Astrocyte of the cerebellum (primary cell): ENCODE results near the gene TPO.

ENCODE experiments used
- DNase-seq: peaks from one replicate; pipeline ENCODE4 v3.0.0-alpha.2; 2011; ENCODE audit warnings: low read depth
- H3K4me3 ChIP-seq: 2 replicates; pipeline ENCODE4 v1.5.1; 2011; ENCODE audit warnings: mild to moderate bottlenecking, low read depth, low read length, moderate library complexity
- in situ Hi-C: cut with HindIII; loops from 2 replicates; pipeline ENCODE4 v1.10.0; 2017; ENCODE audit warnings: low sequenced_read_pairs
- TF ChIP-seq, protein P1 (sequence below): IDR thresholded peaks from 2 replicates; pipeline ENCODE4 v1.5.1; 2012; ENCODE audit warnings: low read length, low read depth, moderate library complexity, mild to moderate bottlenecking; ENCODE audit errors: missing control alignments

The TPO gene

DNA sequence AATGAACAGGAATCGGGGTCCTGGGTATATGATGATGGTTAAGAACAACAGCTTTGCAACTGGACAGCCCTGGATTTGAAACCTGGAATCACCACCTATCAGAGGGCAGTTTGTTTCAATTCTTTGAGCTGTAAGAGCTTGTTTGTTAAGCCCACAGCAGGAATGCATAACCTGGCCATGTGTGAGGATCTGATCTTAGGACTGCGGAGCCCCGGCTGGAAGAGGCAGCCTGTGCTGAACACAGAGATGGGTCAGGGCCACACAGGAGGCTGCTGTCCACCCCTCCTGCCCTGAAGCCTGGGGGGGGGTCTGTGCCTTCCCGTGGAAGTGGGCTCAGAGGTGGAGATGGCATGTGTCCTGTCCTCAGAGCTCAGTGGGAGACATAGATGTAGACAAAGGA, 24.3 kb downstream of the TPO start:
- DNase-seq, result no peak
- in situ Hi-C loops, result no loop called here
- no peak overlapping the region for H3K4me3 ChIP-seq
- TF ChIP-seq, protein P1, sequence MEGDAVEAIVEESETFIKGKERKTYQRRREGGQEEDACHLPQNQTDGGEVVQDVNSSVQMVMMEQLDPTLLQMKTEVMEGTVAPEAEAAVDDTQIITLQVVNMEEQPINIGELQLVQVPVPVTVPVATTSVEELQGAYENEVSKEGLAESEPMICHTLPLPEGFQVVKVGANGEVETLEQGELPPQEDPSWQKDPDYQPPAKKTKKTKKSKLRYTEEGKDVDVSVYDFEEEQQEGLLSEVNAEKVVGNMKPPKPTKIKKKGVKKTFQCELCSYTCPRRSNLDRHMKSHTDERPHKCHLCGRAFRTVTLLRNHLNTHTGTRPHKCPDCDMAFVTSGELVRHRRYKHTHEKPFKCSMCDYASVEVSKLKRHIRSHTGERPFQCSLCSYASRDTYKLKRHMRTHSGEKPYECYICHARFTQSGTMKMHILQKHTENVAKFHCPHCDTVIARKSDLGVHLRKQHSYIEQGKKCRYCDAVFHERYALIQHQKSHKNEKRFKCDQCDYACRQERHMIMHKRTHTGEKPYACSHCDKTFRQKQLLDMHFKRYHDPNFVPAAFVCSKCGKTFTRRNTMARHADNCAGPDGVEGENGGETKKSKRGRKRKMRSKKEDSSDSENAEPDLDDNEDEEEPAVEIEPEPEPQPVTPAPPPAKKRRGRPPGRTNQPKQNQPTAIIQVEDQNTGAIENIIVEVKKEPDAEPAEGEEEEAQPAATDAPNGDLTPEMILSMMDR, result no peak

DNA sequence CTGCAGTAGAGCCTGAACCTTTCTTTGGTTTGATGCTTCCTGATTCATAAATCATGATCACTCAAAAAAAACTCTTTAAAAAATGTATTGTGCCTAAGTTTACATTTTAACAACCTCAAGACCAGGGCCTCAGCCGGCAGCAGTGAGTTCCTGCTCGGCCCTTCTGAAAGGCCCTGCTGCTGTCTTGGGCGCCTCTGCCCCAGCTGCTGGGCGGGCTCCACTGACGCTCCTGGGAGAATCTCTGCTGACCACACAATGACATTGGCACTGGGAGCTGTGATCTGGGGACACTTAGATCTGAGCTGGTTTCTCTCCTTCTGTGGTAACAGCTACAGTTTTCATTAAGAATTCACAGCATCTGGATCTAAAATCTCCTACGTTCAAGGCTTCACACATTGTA, 25.7 kb downstream of the TPO start:
- in situ Hi-C loops, result no loop called here
- H3K4me3 ChIP-seq, result no peak overlapping the region
- no peak for DNase-seq
- TF ChIP-seq, protein P1, result no peak

DNA sequence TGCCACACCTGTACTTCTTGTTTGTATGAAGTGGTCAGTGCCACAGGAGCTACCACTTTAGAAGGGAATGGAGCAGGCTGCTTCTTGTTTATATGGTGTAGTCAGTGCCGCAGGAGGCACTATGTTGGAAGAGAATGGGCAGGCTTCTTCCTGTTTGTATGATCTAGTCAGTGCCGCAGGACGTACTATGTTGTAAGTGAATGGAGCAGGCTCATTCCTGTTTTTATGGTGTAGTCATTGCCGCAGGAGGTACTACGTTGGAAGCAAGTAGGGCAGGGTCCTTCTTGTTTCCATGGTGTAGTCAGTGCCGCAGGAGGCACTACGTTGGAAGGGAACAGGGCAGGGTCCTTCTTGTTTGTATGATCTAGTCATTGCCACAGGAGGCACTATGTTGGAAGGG, 27.3 kb downstream of the TPO start:
- H3K4me3 ChIP-seq, result no peak overlapping the region
- no peak for DNase-seq
- in situ Hi-C loops, result no loop called here
- TF ChIP-seq, protein P1, result no peak

- H3K4me3 ChIP-seq, result no peak overlapping the region
- TF ChIP-seq, protein P1, result no peak
- no peak for DNase-seq
- in situ Hi-C loops, result no loop called here
These were observed 33.0 kb downstream of the TPO start for GRCh38 chr2:1446301-1446700.

GRCh38 chr2:1448009-1448408, 34.7 kb downstream of the TPO start:
- TF ChIP-seq, protein P1, result no peak
- no peak overlapping the region for H3K4me3 ChIP-seq
- DNase-seq, result no peak
- in situ Hi-C loops, result no loop called here

DNA sequence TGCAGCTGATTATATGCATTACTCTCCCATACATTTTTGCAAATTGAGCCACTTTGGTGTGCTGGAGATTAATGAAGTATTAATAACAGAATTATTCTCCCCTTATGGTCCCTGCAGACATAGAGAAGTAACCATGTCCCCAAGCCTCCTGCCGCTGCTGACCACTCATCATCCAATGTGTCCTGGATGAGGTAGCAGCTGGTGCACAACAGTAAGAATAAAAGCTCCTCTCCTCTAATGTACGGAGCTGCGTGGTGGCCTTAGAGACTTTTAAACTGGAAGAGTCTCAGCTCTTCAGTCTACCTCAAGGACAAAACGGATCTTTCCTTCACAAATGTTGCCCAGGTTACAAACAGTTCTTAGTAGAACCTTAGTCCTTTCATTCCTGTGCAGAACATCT, 37.7 kb downstream of the TPO start:
- no peak overlapping the region for H3K4me3 ChIP-seq
- DNase-seq, result no peak
- in situ Hi-C loops, result no loop called here
- TF ChIP-seq, protein P1, result no peak

- in situ Hi-C loops, result no loop called here
- no peak for DNase-seq
- no peak overlapping the region for H3K4me3 ChIP-seq
- TF ChIP-seq, protein P1, result no peak
These were observed 38.2 kb downstream of the TPO start for GRCh38 chr2:1451422-1451821.
